ENCODE results near the gene MEIS3.
A peak's percentile ranks its signal among the peaks of the same experiment; 100 is the strongest.

The MEIS3 gene

GRCh38 chr19:47419030-47419783, at the start of gene MEIS3:
Gene MEIS3 (minus strand): TSS chr19:47419527. CDS start chr19:47419081, 446 bp downstream.
- DNase-seq (ENCODE audit: low read depth) = no peak

DNA sequence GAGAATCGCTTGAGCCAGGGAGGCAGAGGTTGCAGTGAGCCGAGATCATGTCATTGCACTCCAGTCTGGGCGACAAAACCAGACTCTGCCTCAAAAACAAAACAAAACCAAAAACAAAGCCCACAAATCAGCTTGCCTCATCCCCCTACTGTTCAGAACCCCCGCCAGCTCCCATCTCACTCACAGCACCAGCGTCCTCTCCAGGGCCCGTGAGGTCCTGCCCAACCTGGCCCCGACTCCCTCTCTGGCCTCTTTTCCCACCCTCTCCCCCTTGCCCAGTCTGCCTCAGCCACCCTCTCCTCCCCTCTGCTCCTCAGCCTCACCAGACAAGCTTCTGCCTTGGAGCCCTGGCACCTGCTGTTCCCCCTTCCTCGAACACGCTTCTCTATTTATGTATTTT, 48.6 kb upstream of the MEIS3 start:
- DNase-seq (ENCODE audit: low read depth) = no peak

DNA sequence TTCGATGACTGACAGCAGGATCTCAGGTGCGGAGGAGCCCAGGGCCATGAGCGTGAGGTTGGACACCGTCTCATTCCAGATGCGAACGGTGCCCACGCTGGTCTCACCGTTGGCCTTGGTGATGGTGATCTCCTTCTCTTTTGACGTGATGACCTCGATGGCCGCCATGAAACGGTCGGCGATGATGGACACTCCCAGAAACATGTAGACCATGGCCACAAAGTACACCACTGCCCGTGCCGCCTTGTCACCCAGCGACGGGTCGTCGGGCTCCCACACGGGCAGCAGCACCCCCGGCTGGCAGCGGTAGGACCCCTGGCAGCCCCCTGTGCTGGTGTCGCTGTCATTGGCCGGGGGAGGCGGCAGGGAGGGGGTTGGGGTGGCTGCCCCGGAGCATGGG, 46.6 kb upstream of the MEIS3 start:
- DNase-seq (ENCODE audit: low read depth) = no peak

DNA sequence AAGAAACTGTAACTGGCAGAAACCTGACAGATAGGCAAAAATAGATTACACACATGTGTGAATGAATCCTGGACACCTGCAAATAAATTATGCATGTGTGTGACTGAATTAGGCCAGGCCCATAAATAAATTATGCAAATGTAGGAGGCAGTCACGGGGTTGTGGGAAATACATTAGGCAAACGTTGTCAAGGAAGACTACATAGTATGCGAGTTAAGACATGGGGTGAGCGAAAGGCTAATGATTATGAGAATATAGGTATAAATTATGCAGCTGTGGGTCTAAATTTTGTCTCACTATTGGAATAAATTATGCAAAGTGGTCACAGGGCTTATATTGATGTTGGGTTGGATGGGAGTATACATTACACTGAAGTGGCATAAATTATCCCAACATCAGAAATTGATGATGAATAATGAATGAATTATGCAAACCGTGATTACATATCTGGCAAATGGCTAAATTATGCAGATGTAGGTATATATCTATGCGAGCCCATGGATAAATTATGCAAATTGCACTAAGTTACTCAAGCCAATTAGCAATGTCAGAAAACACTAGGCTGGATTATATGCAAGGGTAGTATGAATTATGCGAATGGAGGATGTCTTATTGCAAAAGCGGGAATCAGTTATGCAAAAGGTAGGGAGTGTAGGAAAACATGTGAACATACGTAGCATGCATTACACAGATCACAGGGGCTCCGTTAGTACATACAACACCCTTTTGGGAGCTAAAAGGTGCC, 45.5 kb upstream of the MEIS3 start:
- no peak for DNase-seq (ENCODE audit: low read depth)

GRCh38 chr19:47461876-47462275, 42.5 kb upstream of the MEIS3 start:
- no peak for DNase-seq (ENCODE audit: low read depth)

GRCh38 chr19:47459477-47459876, 40.1 kb upstream of the MEIS3 start:
- DNase-seq (ENCODE audit: low read depth) = no peak

DNA sequence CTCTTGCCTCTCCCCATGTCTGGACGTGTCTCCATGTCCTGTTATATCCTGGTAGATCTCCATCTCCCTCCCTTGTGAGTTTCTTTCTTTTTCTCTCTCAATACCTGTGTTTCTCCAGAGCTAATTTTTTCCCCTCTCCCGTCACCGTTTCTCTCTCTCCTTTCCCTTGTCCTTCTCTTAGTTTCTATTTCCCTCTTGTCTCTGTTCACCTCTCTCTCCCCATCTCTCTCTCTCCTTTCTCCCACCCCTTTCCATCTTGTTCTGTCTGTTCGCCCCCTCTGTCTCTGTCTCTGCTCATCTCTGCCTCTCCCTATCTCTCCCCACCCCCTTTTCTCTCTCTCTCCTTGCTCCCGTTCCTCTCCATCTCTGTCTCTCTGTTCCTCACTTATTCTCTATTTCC, 39.3 kb upstream of the MEIS3 start:
- DNase-seq (ENCODE audit: low read depth) = no peak

DNA sequence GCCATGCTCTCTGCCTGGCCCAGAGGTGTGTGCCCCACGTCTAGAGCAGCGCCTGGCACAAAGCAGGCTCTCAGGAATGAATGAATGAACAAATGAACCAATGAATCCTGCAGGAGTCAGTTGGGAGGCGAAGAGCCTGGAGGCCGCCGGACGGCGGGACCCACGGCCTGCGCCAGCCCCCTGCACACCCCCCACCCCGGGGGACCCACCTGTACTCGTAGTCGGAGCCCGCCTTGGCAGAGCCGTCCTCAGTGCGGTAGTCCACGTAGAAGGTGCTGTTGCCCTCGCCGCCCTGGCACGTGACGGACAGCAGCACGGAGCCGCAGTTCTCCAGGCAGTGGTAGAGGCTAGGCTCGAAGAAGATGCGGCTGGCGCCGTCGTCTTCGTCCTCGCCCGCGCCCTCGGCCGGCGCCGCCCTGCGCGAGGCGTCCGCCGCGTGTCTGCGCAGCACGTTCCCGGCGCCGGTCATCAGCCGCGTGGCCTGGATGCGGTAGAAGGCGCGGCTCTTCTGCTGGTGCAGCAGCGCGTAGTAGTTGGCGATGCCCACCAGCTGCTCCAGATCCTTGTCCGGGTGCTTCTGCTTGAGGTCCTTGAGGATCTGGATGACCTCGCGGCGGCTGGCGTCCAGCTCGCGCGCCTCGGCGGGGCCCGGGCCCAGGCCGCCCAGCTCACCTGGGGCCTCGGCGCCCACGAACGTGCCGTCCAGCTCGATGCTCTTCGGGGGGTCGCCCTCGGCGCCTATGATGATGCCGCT, 37.6 kb upstream of the MEIS3 start:
- no peak for DNase-seq (ENCODE audit: low read depth)

- no peak for DNase-seq (ENCODE audit: low read depth)
Measured at GRCh38 chr19:47450478-47450877, 31.2 kb upstream of the MEIS3 start.

DNA sequence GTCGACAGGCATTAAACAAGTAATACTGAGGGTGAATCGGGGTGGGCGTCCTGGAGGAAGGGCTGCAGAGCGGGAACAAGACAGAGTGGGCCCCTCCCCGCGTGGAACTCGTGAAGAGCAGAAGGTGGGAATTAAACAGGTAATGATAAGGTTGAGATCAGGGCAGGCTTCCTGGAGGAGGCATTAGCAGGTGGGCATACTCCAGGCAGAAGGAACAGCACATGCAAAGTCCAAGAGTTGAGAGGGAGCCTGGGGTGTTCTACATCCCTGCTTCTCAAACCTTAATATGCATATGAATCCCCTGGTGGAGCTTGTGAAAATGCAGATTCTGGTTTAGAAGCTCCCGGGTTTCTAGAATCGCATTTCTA, 29.0 kb upstream of the MEIS3 start:
- DNase-seq (ENCODE audit: low read depth) = no peak

DNA sequence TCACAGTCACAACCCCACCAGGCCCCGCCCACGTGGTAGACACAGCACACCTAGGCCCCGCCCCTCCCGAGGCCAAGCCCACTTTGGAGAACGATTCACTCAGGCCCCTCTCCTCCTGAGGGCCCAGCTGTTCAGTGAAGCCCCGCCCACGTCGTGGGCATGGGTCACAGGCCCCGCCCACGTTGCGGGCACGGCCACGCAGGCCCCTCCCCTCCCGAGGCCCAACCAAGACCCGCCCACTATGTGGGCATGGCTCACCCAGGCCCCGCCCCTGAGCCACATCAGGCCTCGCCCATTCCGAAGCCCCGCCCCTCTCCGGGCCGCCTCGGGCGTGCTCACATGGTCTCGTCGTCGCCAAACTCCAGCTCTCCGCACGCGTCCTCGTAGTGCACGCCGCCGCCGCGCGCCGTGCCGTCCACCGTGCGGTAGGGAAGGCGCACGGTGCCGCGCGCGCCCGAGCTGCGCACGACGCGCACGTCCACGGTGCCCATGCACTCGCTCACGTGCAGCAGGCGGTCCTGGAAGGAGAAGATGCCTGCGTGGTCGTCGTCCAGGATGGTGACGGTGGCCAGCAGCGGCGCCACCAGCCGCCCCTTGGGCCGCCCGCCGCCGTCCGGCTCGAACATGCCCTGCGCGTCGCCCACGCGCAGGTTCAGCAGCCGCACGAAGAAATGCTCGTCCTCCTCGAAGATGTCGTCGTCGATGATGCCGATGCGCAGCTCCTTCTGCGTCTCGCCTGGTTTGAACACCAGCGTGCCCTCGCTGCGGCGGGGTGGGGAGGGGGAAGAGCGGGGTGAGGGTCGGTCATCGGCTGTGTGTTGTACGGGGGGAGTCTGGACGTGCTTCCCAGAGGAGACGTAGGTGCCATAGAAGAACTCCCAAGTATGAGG, 28.4 kb upstream of the MEIS3 start:
- peak; percentile 74 for DNase-seq (ENCODE audit: low read depth)

DNA sequence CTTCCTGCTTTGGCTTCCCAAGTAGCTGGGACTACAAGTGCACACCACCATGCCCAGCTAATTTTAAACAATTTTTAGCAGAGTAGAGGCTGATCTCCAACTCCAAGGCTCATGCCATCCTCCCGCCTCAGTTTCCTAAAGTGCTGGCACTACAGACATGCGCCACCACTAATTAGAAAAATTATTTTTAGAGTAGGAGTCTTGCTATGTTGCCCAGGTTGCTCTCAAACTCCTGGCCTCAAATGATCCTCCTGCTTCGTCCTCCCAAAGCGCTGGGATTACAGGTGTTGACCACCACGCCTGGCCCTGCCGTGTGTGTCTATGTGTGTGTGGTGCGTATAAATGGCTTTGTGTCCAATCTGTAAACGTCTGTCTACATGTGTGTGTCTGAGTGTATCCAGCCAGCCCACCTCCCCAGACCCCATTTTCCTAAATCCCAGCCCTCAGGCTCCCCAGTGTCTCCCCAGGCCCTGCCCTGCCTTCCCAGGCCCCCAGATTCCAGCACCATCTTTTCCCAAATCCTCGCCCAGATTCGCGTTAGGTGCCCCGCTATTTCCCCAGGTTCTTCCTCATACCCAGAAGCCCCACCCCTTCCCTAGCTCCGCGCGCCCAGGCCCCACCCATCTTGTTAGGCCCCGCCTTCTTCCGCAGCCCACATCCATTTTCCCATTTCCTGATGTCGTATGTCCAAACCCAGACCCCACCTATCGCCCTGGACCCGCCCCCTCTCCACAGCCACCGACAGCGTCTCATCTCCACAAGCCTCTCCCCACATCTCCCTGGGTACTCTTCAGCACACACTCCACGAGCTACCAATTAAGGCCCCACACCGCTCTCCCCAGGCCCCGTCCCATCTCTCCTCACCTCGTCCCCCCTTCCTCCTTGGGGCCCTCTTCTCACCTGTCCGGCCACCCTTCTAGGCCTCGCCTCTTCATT, 27.5 kb upstream of the MEIS3 start:
- peak; percentile 73 for DNase-seq (ENCODE audit: low read depth)

- DNase-seq (ENCODE audit: low read depth) = peak; percentile 77
Measured at GRCh38 chr19:47445937-47446402, 26.6 kb upstream of the MEIS3 start.

DNA sequence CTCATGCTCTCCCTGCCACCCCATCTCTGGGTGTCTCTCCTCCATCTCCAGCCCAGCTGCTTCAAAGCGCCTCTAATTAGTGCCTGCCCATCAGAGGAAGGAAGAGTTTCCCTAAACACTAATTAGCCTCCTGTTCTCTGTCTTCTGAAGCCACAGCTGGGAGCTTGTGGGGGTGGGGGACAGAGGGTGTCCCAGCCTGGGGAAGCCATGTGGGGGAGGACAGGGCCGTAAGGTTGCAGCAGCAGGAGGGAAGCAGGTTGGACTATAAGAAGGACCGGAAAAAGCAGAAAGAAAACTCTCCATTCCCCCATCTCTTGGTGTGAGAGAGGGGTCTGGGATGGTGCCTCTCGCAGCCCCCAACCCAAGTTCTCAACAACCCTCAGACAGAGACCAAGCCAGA, 26.2 kb upstream of the MEIS3 start:
- DNase-seq (ENCODE audit: low read depth) = no peak

DNA sequence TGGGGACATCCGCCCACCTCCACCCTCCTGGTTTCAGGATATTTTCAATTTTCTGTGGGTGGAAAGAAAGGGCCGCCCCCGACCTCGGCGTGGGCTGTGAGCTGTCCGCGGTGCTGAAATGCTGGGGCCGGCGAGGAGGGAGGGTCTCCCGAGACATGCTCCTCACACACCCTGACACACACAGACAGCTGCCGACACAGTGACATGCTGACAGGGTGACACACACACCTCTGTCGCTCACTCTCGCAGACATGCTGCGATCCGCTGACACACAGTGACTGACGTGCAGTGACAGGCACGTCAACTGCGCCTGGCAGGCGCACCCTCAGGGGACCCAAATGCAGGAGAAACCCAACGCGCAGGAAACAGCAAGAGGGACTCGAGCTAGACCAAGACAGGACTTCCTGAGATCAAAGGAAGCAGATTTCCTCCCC, 25.1 kb upstream of the MEIS3 start:
- DNase-seq (ENCODE audit: low read depth) = no peak

- no peak for DNase-seq (ENCODE audit: low read depth)
Measured at GRCh38 chr19:47443331-47443730, 24.0 kb upstream of the MEIS3 start.

- no peak for DNase-seq (ENCODE audit: low read depth)
Measured at GRCh38 chr19:47438793-47439220, 19.5 kb upstream of the MEIS3 start.

DNA sequence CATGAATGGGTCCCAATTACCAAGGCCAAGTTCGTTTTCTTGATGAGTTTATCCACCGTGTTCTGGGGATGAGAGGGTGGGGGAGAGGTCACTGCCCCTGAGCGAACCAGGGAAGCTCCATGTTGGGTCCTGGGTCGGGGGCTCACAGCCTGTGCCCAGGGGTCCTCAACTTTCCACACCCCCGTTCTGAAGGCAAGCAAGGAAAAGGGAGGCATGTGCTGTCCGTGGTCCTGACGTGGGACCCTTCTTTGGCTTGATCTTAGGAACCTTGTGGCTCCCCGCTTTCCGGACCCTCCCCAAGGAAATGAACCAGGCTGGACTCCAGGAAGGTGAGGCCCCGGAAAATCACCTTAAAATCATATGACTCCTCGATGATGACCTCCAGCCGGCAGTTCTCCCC, 18.2 kb upstream of the MEIS3 start:
- DNase-seq (ENCODE audit: low read depth) = no peak

DNA sequence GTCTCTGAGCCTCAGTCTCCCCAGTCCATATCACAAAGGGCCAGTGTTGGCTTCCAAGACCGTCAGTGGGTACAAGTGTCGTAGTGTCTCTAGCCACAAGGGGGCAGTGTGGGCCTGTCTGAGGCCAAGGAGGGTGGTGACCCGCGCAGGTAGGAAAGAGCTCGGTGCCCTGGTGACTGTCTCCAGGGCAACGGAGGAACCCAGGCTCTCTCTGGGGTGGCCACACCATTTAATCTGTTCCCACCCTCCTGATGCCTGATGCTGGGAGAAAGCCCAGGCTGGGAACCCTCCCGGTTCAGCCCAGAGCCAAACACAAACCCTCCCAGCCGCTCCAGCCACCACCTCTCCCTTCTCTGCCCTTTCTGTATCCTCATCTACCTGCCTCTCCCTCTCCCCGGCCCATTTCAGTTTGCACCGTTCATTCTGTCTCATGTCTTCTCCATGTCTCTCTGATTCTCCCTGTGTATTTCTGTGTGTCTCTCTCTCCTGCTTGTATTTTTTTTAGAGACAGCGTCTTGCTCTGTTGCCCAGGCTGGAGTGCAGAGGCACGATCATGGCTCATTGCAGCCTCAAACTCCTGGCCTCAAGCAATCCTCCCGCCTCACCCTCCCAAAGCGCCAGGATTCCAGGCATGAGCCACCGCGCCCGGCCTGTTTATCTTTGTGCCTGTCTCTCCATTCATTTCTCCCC, 17.5 kb upstream of the MEIS3 start:
- no peak for DNase-seq (ENCODE audit: low read depth)

DNA sequence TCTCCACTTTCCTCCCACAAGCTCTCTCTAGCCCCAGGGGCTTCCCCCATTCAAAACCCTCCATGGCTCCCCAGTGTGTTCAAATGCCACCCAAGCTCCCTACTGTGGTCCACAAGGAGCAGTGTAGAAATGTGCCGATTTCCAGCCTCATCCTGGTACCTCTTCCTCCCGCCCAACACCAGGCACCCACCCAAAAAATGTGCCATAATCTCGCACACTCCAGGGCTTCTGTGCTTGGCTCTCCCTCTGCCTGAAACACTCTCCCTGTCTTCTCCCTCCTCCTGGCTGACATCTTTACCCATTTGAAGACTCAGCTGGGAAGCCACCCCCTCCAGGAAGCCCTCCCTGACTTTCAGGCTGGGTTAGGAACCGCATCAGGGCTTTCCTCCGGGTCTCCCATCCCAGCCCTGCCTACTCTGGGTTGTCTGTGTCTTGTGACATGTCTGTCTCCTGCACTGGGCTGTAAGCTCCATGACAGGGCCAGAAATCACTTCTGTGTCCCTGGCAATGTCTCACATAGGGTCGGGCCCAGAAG, 16.6 kb upstream of the MEIS3 start:
- no peak for DNase-seq (ENCODE audit: low read depth)

Measured in CMK (cell line).